GM18499 (cell line): ENCODE data around the gene CEP131.

Experiments used
- ATAC-seq: cut with Tn5 transposase; IDR thresholded peaks from one replicate; pipeline ENCODE4 v1.9.1; 2021; ENCODE audit warnings: moderate number of reproducible peaks; ENCODE audit not compliant: insufficient read depth, unreplicated experiment

The CEP131 gene

DNA sequence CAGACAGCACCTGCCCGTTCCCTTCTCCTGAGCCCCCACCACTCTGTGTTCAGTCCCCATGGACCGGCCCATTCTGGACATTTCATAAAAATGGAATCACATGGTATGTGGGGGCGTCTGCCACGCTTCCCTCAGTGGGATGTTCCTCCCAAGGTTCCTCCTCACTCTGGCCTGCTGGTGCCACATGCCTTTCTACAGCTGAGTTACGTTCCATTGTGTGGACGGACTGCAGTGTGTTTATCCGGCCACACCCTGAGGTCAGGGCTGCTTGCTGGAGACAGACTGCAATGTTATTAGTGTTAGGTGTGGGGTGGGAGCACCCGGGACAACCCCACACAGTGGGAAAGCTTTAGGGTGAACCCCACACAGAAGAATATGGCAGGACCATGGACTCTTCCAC, 50.8 kb downstream of the CEP131 start:
- ATAC-seq: no peak

DNA sequence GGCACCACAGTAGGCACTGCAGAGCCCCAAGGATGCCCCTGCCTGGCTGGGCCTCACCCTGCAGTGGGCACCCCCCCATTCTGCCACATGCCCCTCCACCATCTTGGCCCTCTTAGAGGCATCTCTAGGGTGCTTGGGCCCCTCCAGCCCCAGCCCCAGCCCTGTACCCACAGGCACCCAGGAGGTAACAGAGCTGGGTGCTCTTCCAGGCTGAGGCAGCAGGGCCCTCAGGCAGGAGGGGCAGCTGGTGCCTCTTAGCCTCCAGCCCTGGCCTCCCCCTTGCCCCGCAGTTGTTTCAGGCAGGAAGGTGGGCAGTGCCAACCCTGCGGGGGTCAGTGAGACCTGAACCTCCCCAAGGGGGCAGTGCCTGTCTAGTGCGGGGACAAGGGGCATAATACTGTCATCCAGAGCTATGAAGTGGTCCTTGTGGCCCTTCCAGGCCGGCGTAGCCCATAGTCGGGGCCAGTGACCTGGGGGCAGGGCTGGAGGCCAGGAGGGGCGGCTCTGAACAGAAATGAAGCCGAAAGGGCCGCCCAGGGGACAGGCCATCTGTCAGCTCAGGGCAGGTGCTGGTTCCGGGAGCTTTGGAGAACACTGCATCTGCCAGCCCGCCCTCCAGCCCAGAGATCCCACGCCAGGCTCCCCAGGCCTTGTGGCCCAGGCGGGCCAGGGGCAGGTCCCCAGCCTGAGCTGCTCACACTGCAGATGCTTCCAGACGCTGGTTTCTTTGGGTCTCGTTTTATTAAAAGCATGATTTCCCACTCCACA, 51.9 kb downstream of the CEP131 start:
- no peak for ATAC-seq

- no peak for ATAC-seq
These were observed 52.9 kb downstream of the CEP131 start for GRCh38 chr17:81169870-81170309.

DNA sequence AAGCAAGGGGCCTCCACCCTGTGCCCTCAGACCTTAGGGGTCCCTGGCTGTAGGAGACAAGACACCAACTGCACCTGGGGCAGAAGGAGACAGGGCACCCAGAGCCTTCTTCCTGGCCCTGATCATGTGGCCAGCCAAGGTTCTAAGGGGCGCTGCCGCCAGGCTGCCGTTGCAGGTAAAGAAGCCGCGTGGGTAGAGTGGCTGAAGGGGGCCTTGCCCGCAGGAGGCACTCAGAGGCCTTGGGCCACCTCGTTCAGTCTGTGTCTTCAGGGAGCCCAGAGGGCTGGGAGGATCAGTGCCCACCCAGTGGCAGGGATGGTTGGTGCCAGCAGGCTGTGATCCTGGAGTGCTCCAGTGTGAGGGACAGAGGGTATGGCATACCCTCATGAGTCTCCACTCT, 55.1 kb downstream of the CEP131 start:
- ATAC-seq: no peak

DNA sequence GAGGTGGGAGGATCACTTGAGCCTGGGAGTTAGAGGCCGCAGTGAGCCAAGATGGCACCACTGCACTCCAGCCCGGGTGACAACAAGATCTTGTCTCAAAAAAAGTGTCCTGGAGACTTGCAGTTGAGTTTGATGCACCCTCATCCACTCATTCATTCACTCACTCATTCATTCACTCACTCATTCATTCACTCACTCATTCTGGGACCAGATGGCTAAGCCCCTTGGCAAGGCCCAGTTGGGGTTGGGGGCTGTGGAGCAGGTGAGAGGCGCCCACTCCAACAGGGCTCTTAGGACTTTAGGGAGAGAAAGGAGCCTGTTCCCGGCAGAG, 55.6 kb downstream of the CEP131 start:
- ATAC-seq: no peak

GRCh38 chr17:81166033-81166492, 56.7 kb downstream of the CEP131 start, which contains the start of gene AATK:
Gene AATK, minus strand, starts transcription at chr17:81166221. Its CDS starts 229 bp downstream, at chr17:81165992.
- no peak for ATAC-seq

DNA sequence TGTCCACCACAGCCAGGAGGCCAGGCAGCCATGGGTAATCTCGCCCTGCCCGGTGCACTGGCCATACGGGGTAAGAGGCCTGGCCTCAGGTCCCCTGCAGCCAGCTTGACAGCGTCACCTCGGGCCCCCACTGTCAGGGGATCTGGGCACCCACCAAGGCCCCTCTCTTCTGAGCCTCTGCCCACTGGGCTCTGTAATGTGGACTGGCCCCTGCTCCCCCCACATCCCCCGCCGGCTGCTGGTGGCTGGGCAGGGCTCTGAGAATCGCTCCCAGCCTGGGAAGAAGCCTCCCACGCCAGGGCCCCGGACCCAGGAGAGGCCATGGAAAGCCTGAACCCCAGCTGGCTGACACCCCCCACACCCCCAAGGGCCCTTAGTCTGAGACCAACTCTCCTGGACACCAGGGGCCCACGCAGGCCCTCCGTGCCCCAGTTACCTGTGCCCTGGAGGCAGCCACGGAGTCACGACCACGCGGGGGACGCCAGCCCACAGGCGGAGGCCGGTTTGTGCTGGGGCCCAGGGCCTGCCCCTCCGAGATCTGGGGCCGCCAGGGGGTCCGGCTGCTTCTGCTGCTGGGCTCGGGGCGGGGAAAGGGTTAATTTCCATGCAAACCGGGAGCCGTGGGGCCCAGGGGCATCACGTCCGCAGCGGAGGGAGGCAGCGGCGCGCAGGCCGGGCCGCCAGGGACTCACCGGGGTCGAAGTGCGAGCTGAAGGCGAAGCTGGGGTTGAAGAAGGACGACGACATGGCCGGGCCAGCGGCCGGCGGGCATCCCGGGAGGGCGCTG, 57.3 kb downstream of the CEP131 start, which contains the start of gene PVALEF:
TSS of gene PVALEF (plus strand) at position 262 of the 787 bp plus-strand sequence. CDS start 15,720 bp downstream, outside the sequence.
- ATAC-seq: no peak

DNA sequence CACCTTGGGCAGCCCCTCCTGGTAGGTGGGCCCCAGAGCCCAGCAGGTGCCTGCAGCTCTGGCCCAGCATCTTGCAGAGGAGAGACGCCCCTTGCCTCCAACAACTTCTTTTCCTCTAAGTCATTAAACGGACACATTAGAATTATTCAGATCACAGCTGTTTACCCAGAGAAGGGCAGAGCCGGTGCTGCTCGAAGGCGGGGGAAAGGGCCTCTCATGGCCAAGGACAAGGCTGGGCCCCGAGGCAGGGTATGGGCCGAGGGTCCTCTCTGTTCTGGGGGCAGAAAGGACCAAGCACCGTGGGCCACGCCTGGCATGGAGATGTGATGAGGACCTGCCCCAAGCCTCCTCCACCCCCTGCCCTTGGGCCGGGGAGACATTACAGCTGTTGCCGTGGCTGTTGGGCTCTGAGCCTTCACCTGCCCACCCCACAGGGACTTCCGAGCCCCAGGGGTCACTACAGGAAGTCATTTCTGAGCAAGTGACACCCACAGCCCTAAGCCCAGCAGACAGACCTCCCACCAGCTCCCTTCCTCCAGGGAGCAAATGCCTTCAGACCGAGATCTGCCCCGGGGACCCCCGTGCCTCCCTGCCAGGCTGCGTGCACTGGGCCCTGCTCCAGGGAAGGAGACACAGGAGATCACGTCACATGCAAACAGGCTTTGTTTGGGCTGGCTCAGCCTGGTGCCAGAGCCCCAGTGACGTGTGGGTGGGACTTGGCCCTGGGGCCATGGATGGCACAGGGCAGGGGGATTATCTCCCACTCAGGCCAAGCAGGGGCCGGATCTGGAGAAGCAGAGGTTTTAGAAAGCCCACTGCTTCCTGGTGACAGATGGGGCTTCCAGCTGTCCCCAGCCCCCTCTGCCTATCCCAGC, 58.2 kb downstream of the CEP131 start:
- no peak for ATAC-seq

- no peak for ATAC-seq
These were observed 58.9 kb downstream of the CEP131 start for GRCh38 chr17:81163703-81164370.

DNA sequence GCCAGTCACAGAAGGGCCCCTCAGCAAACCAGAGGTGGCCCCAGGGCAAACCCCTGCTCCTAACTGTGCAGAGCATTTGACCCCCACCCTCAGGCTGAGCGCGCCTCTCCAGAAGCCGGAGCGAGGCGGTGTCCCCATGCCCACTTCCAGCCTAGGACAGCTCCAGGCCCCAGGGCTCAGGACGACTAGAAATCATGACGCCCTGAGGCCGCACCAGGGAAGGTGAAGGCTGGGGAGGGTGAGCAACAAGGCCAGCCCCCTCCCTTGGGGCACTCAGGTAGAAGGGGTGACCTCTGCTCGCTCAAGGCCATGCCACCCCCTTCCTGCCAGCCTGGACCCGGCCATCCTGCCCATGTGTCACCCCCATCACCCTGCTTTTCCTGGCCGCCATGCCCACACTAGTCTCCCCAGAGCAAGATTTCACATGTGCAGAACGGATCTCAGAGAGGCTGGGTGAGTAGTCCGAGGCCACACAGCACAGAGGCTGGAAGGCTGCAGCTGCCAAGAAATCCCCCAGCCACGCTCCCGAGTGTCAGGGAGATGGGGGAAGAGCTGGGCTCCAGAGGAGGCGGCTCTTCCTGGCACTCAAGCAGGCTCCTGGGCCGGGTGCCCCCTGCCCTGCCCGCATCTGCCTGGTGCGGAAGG, 59.6 kb downstream of the CEP131 start:
- ATAC-seq: no peak

DNA sequence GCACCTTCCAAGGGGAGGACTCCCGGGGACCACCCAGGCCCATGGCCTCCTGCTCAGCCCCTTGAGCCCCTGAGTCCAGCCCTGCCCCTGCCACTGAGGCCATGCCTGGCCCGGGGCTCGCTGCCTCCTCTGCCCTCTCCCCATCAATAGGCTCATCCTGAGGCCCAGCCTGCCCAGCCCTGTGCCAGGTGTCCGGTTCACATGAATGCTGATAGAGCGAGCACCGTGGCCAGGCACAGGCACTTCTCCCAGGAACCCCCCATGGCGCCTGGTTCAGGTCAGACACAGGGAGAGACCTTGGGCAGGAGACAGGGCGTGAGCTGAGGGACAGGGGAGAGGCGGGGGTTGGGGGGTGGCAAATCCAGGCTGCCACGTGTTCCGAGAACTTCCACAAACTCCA, 60.3 kb downstream of the CEP131 start:
- no peak for ATAC-seq

GRCh38 chr17:81161972-81162371, 60.8 kb downstream of the CEP131 start:
- no peak for ATAC-seq

- ATAC-seq: no peak
These were observed 61.2 kb downstream of the CEP131 start for GRCh38 chr17:81161536-81161935.

- ATAC-seq: no peak
These were observed 61.9 kb downstream of the CEP131 start for GRCh38 chr17:81160747-81161453.

DNA sequence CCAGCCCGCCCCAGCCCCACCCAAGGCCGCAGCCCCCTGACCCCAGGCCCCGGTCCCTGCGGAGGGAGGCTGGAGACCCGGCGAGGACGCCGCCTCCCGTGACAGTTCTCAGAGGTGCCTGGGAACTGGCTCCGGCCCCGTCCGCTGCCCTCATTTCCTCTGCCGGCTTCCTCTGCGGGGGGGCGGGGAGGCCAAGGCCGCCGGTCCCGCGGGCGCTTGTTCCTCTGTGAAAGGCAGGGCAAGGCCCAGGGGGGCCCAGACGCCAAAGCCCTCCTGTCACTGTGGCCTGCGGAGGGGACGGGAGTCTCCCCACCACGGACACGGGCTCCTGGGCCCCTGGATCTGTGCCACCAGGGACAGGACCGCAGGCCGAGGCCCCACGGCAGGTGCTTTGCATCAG, 62.5 kb downstream of the CEP131 start:
- no peak for ATAC-seq

DNA sequence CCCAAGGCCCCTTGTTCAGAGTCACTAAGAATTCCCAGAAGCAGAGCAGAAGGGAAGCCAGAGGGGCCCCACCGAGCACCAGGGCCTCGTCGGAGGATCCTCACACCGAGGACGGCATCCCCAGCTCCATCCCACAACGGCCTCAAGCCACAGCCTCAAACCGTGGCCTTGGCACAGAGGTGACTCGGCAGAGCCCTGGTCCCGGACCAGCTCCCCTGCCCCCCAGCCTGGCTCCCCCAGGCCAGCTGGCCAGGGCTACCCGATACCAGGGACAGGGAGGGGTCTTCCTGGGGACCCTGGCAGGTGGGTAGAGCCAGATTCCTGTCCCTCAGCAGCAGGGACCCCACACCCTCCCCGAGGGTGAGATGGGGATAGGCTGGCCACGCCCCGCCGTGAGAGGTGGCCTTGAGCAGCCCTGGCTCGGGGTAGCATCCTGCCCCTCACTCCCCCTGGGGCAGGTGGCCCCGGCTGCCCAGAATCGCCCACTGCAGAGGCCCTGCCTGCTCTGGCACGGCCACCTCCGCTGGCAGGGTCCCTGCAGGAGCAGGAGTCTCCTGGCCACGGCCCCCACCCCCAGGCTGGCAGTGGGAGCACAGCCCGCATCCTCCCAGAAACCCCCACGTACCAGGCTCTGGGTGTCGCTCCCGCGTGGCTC, 63.0 kb downstream of the CEP131 start:
- ATAC-seq: no peak

- ATAC-seq: no peak
These were observed 63.8 kb downstream of the CEP131 start for GRCh38 chr17:81158688-81159590.
